Astrocyte (in vitro differentiated cells and primary cell): Measurements from ENCODE around the gene RGS19. TPM values are rescaled to one million over a fixed set of nuclear protein-coding genes. Genes with fewer than 3 reads are reported as not detected.

ENCODE experiments used
- DNase-seq: peaks from one replicate; pipeline ENCODE4 v3.0.0-alpha.2; 2010; ENCODE audit warnings: low read depth
- FAIRE-seq: peaks from 2 replicates; lab custom pipeline; 2011; peaks lifted over from hg19 to GRCh38; lab: Jason Lieb, UNC
- H2AFZ ChIP-seq: 2 replicates; pipeline ENCODE4 v1.6.0; 2012; ENCODE audit warnings: low read depth, low read length, inconsistent platforms
- H3K27ac ChIP-seq: 2 replicates; pipeline ENCODE4 v1.5.1; 2011; ENCODE audit warnings: low read depth, low read length, inconsistent platforms
- H3K27me3 ChIP-seq: 2 replicates; pipeline ENCODE4 v1.6.0; 2011; ENCODE audit warnings: low read length, inconsistent platforms; ENCODE audit not compliant: insufficient read depth
- H3K36me3 ChIP-seq: 2 replicates; pipeline ENCODE4 v1.5.1; 2011; ENCODE audit warnings: low read length, inconsistent platforms; ENCODE audit not compliant: insufficient read depth
- H3K4me1 ChIP-seq: 2 replicates; pipeline ENCODE4 v1.5.1; 2011; ENCODE audit warnings: low read length, inconsistent platforms; ENCODE audit not compliant: insufficient read depth
- H3K4me2 ChIP-seq: 2 replicates; pipeline ENCODE4 v1.6.0; 2012; ENCODE audit warnings: low read length, inconsistent platforms
- H3K4me3 ChIP-seq: 2 replicates; pipeline ENCODE4 v1.5.1; 2011; ENCODE audit warnings: low read depth, mild to moderate bottlenecking, low read length, inconsistent platforms; ENCODE audit not compliant: insufficient read depth
- H3K79me2 ChIP-seq: 2 replicates; pipeline ENCODE4 v1.6.0; 2012; ENCODE audit warnings: mild to moderate bottlenecking, low read length, inconsistent platforms; ENCODE audit not compliant: insufficient read depth
- H3K9ac ChIP-seq: 2 replicates; pipeline ENCODE4 v1.6.0; 2012; ENCODE audit warnings: mild to moderate bottlenecking, low read length, inconsistent platforms
- H3K9me3 ChIP-seq: 2 replicates; pipeline ENCODE4 v1.5.1; 2012; ENCODE audit warnings: low read depth, mild to moderate bottlenecking, low read length, inconsistent platforms; ENCODE audit not compliant: insufficient read depth
- H4K20me1 ChIP-seq: 2 replicates; pipeline ENCODE4 v1.6.0; 2012; ENCODE audit warnings: low read length, inconsistent platforms; ENCODE audit not compliant: insufficient read depth
- H3K27ac Mint-ChIP-seq: one replicate; pipeline ENCODE4 v1.8.0; 2021; ENCODE audit warnings: mild to moderate bottlenecking, mixed read lengths; ENCODE audit not compliant: unreplicated experiment
- H3K27me3 Mint-ChIP-seq: one replicate; pipeline ENCODE4 v1.8.0; 2021; ENCODE audit warnings: low read depth, mixed read lengths; ENCODE audit not compliant: unreplicated experiment
- H3K36me3 Mint-ChIP-seq: one replicate; pipeline ENCODE4 v1.8.0; 2021; ENCODE audit warnings: low read depth, mixed read lengths; ENCODE audit not compliant: unreplicated experiment
- H3K4me1 Mint-ChIP-seq: one replicate; pipeline ENCODE4 v1.8.0; 2021; ENCODE audit warnings: low read depth, mixed read lengths; ENCODE audit not compliant: unreplicated experiment
- H3K4me3 Mint-ChIP-seq: one replicate; pipeline ENCODE4 v1.8.0; 2021; ENCODE audit warnings: mild to moderate bottlenecking, moderate library complexity, mixed read lengths; ENCODE audit not compliant: unreplicated experiment
- H3K9me3 Mint-ChIP-seq: one replicate; pipeline ENCODE4 v1.8.0; 2021; ENCODE audit warnings: mild to moderate bottlenecking, mixed read lengths; ENCODE audit not compliant: unreplicated experiment
- CTCF ChIP-seq: IDR thresholded peaks from 2 replicates; pipeline ENCODE4 v1.5.1; 2011; ENCODE audit warnings: low read depth, mild to moderate bottlenecking, inconsistent platforms, low read length, moderate library complexity; ENCODE audit not compliant: insufficient read depth
- EZH2 ChIP-seq: IDR thresholded peaks from 2 replicates; pipeline ENCODE4 v1.6.1; 2012; ENCODE audit warnings: mild to moderate bottlenecking, low read length, inconsistent platforms; ENCODE audit not compliant: insufficient read depth
- total RNA-seq: library from RNA; stranded (reverse); gene quantifications from 2 replicates; pipeline ENCODE4 v1.2.1, GENCODE V29; 2021

RGS19 gene
- total RNA-seq, 1 donor from 2014 or later = 18.3 TPM

- peak; percentile 79 for TF ChIP-seq EZH2
- TF ChIP-seq CTCF = no peak
Measured at GRCh38 chr20:64083804-64084684, 4.7 kb upstream of the RGS19 start, which contains the start of gene LKAAEAR1. TSS of gene LKAAEAR1 (minus strand) at chr20:64084398. CDS start at chr20:64084219, 179 bp downstream.

GRCh38 chr20:64083378-64083803 is 4.1 kb upstream of the RGS19 start:
- H3K4me2 ChIP-seq = peak overlapping the region; percentile 83
- peaks cover 2% of the 10 kb centered on the region for H3K9me3 ChIP-seq
- H2AFZ ChIP-seq = peak overlapping the region; percentile 63
- no peaks in the 10 kb centered on the region for H3K36me3 ChIP-seq
- peaks cover 16% of the 10 kb centered on the region for H3K4me1 ChIP-seq
- H3K36me3 Mint-ChIP-seq = no peaks in the 10 kb centered on the region
- DNase-seq (peak; percentile 63), FAIRE-seq (no peak)
- no peak overlapping the region for H3K9ac ChIP-seq
- peaks cover 34% of the 10 kb centered on the region for H3K27me3 ChIP-seq
- peaks cover 4% of the 10 kb centered on the region for H3K9me3 Mint-ChIP-seq
- H3K27me3 Mint-ChIP-seq = peaks cover 20% of the 10 kb centered on the region
- TF ChIP-seq EZH2 = no peak
- no peak for TF ChIP-seq CTCF
- H3K4me1 Mint-ChIP-seq = no peaks in the 10 kb centered on the region
- H3K4me3 Mint-ChIP-seq = peak overlapping the region; percentile 74
- H3K27ac ChIP-seq = no peak overlapping the region
- H4K20me1 ChIP-seq = peaks cover 10% of the 10 kb centered on the region
- H3K4me3 ChIP-seq = no peak overlapping the region
- no peaks in the 10 kb centered on the region for H3K79me2 ChIP-seq
- H3K27ac Mint-ChIP-seq = no peak overlapping the region

More at GRCh38 chr20:64083804-64084684, 4.7 kb upstream of the RGS19 start, which contains the start of gene LKAAEAR1:
- Histone ChIP-seq H3K27ac (no peak within 1 kb of the TSS), H4K20me1 (peaks cover 9% of the 10 kb centered on the region), H3K4me2 (peak within 1 kb of the TSS; percentile 83), H3K9ac (no peak within 1 kb of the TSS), H3K27me3 (peaks cover 38% of the 10 kb centered on the region), H3K36me3 (no peaks in the 10 kb centered on the region), H3K9me3 (peaks cover 2% of the 10 kb centered on the region), H2AFZ (peak within 1 kb of the TSS; percentile 63), H3K4me3 (no peak within 1 kb of the TSS), H3K79me2 (no peaks in the 10 kb centered on the region), H3K4me1 (peaks cover 10% of the 10 kb centered on the region)
- DNase-seq = no peak
- Mint-ChIP-seq H3K27me3 (peaks cover 26% of the 10 kb centered on the region), H3K36me3 (no peaks in the 10 kb centered on the region), H3K9me3 (peaks cover 4% of the 10 kb centered on the region), H3K4me3 (peak within 1 kb of the TSS; percentile 89), H3K4me1 (no peaks in the 10 kb centered on the region), H3K27ac (no peak within 1 kb of the TSS)
- FAIRE-seq = no peak
